GM12878 (cell line): ENCODE measurements around the gene MYCN. TPM values are rescaled to one million over a fixed set of nuclear protein-coding genes. Genes with fewer than 3 reads are reported as not detected.

Source experiments
- ATAC-seq: fragments of 200-7000 bp; cut with Tn5 transposase; 3 replicates; pipeline ENCODE4 v1.9.1; 2020; ENCODE audit warnings: mild to moderate bottlenecking, moderate library complexity
- BruUV-seq: library from RNA; stranded (reverse); fragments of 400-500 nt; replicated peaks from 2 replicates; lab custom pipeline; 2021; lab: Mats Ljungman, UMichigan
- CTCF ChIA-PET: fragments of 300-600 bp; sonication (Branson Sonifier 250); formaldehyde crosslinking; extraction: SDS; loops from one replicate; lab custom pipeline; 2021; ENCODE audit warnings: inconsistent platforms; lab: Yijun Ruan, JAX
- POLR2A ChIA-PET: fragments of 350-600 bp; formaldehyde crosslinking; extraction: SDS; loops from one replicate; lab custom pipeline; 2021; ENCODE audit warnings: inconsistent platforms; lab: Charles Lee
- RAD21 ChIA-PET: fragments of 300-600 bp; sonication (Branson Sonifier 250); formaldehyde crosslinking; loops from one replicate; lab custom pipeline; 2023; ENCODE audit warnings: antibody characterized with exemption; ENCODE audit not compliant: unreplicated experiment; lab: Charles Lee
- SMC1A ChIA-PET: fragments of 300-600 bp; sonication (Branson Sonifier 250); formaldehyde crosslinking; loops from one replicate; lab custom pipeline; 2023; ENCODE audit not compliant: unreplicated experiment, uncharacterized antibody; lab: Charles Lee
- DNase-seq: peaks from one replicate; pipeline ENCODE4 v3.0.0-alpha.2; 2011; ENCODE audit warnings: low read depth, low spot score
- FAIRE-seq: peaks from 3 replicates; lab custom pipeline; 2011; peaks lifted over from hg19 to GRCh38; lab: Jason Lieb, UNC
- H2AFZ ChIP-seq: 2 replicates; pipeline ENCODE4 v1.6.0; 2011; ENCODE audit warnings: low read depth, low read length, control low read depth; ENCODE audit not compliant: control insufficient read depth
- H3K27ac ChIP-seq: 2 replicates; pipeline ENCODE4 v1.5.1; 2011; ENCODE audit warnings: control low read depth; ENCODE audit not compliant: control insufficient read depth, insufficient read depth
- H3K27me3 ChIP-seq, 2 experiments: replicated peaks in 1 of 2; 2 replicates each; pipeline versions ENCODE4 v1.6.0 to v1.6.1; 2011; ENCODE audit warnings: low read length in 1 of 2; ENCODE audit not compliant: control insufficient read depth in 2 of 2, insufficient read depth in 2 of 2
- H3K36me3 ChIP-seq, 2 experiments: 2 replicates each; pipeline ENCODE4 v1.5.1; 2011; ENCODE audit warnings: low read length in 1 of 2; ENCODE audit not compliant: control insufficient read depth in 2 of 2, insufficient read depth in 2 of 2
- H3K4me1 ChIP-seq: 2 replicates; pipeline ENCODE4 v1.6.1; 2011; ENCODE audit warnings: mild to moderate bottlenecking, low read length, moderate library complexity, mixed read lengths; ENCODE audit not compliant: control insufficient read depth, insufficient read depth
- H3K4me2 ChIP-seq: 2 replicates; pipeline ENCODE4 v1.6.0; 2011; ENCODE audit warnings: control low read depth; ENCODE audit not compliant: control insufficient read depth, insufficient read depth
- H3K4me3 ChIP-seq: fragments of 200-600 bp; sonication (generic); 2 replicates; pipeline ENCODE4 v1.5.1; 2016
- H3K79me2 ChIP-seq: 2 replicates; pipeline ENCODE4 v1.6.0; 2011; ENCODE audit warnings: low read length; ENCODE audit not compliant: control insufficient read depth, insufficient read depth
- H3K9ac ChIP-seq: 2 replicates; pipeline ENCODE4 v1.8.0; 2011; ENCODE audit warnings: low read length, control low read depth, mixed read lengths; ENCODE audit not compliant: control insufficient read depth, insufficient read depth
- H3K9me3 ChIP-seq: replicated peaks from 3 replicates; pipeline ENCODE4 v1.5.1; 2011; ENCODE audit warnings: mild to moderate bottlenecking, low read length; ENCODE audit not compliant: control insufficient read depth, insufficient read depth
- H4K20me1 ChIP-seq: 2 replicates; pipeline ENCODE4 v1.6.0; 2011; ENCODE audit not compliant: control insufficient read depth, insufficient read depth
- CREB1 ChIP-seq: IDR thresholded peaks from 2 replicates; pipeline ENCODE4 v1.6.1; 2012; ENCODE audit warnings: low read depth, mild to moderate bottlenecking, inconsistent platforms
- EP300 ChIP-seq, 2 experiments: fragments of 150-350 bp in 1 of 2; IDR thresholded peaks; 2 replicates each; pipeline ENCODE4 v1.6.1; 2011 to 2012; ENCODE audit warnings: low read depth in 2 of 2, low read length in 2 of 2, borderline replicate concordance in 1 of 2, improper control_type of control experiment in 1 of 2, inconsistent platforms in 1 of 2; ENCODE audit not compliant: control insufficient read depth in 1 of 2
- EZH2 ChIP-seq: IDR thresholded peaks from 2 replicates; pipeline ENCODE4 v1.6.1; 2012; ENCODE audit warnings: low read depth, mild to moderate bottlenecking, control low read depth, inconsistent platforms, low read length, borderline replicate concordance; ENCODE audit not compliant: control insufficient read depth
- FOS ChIP-seq: IDR thresholded peaks from 3 replicates; pipeline ENCODE4 v1.6.1; 2011; ENCODE audit warnings: borderline replicate concordance; ENCODE audit not compliant: insufficient read length; ENCODE audit errors: extremely low read depth
- HDAC6 ChIP-seq: fragments of 200-600 bp; sonication (generic); IDR thresholded peaks from one replicate; pipeline ENCODE4 v1.8.0; 2017; ENCODE audit warnings: antibody characterized with exemption; ENCODE audit not compliant: unreplicated experiment
- PAX5 ChIP-seq: IDR thresholded peaks from 2 replicates; pipeline ENCODE4 v1.6.1; 2011; ENCODE audit warnings: low read depth, low read length, borderline replicate concordance
- SMAD1 ChIP-seq: fragments of 450-650 bp; IDR thresholded peaks from 2 replicates; pipeline ENCODE4 v1.6.1; 2018; ENCODE audit warnings: mild to moderate bottlenecking, low read depth; ENCODE audit not compliant: partially characterized antibody
- SUPT20H ChIP-seq: IDR thresholded peaks from 2 replicates; pipeline ENCODE4 v1.6.1; 2011; ENCODE audit warnings: low read depth, mild to moderate bottlenecking, low read length, moderate library complexity, borderline replicate concordance; ENCODE audit not compliant: control insufficient read depth
- ZZZ3 ChIP-seq: IDR thresholded peaks from 2 replicates; pipeline ENCODE4 v1.6.1; 2011; ENCODE audit warnings: low read depth; ENCODE audit not compliant: control insufficient read depth, insufficient read length
- WGBS: methylation state at CpG from one replicate; pipeline ENCODE4 v1.1.6; 2016; ENCODE audit warnings: low lambda C conversion rate; ENCODE audit not compliant: insufficient replicate concordance, insufficient coverage; ENCODE audit errors: missing lambda C conversion rate; 5-methylcytosine and 5-hydroxymethylcytosine counted together
- in situ Hi-C: fragments of 300-500 bp; cut with MboI; formaldehyde crosslinking; loops from 9 replicates; pipeline ENCODE4 v1.14.3; 2018; ENCODE audit warnings: mixed read lengths
- intact Hi-C: fragments of 100-400 bp; cut with micrococcal nuclease; formaldehyde crosslinking; loops from one replicate; pipeline ENCODE4 v1.14.2; 2022; ENCODE audit not compliant: unreplicated experiment
- polyA plus RNA-seq, 11 experiments: library from polyadenylated mRNA; depleted of rRNA in 4 of 11; unstranded in 6 of 11; stranded (reverse) in 5 of 11; fragments of >200 nt; fragmentation: Nextera tagmentation in 4 of 11; fragmentation: Illumina TruSeq in 1 of 11; extraction: Ambion mirVana in 4 of 11; extraction: Trizol in 1 of 11; gene quantifications; 1 replicate in 1 of 11; 2 replicates in 10 of 11; pipeline versions ENCODE4 v1.2.1 to v1.2.3, GENCODE V29; 2011 to 2016; ENCODE audit warnings: inconsistent platforms in 2 of 11, missing spikeins in 2 of 11, low read depth in 1 of 11
- small RNA-seq: library from RNA; depleted of rRNA; stranded (forward); fragments of <200 nt; gene quantifications from one replicate; pipeline ENCODE3, GENCODE V24; 2014
- total RNA-seq, 4 experiments: library from RNA; depleted of rRNA in 3 of 4; stranded (reverse); fragments of >200 nt in 3 of 4; fragmentation: Illumina TruSeq in 1 of 4; extraction: Trizol in 1 of 4; gene quantifications; 2 replicates each; pipeline versions ENCODE4 v1.2.1 to v1.2.3, GENCODE V29; 2013 to 2021
- TF ChIP-seq, protein P1 (sequence below): IDR thresholded peaks from 2 replicates; pipeline ENCODE4 v1.6.1; 2012; ENCODE audit warnings: low read depth, low read length, improper control_type of control experiment

MYCN gene
- total and polyA plus RNA-seq, 10 of the 15 experiments (the other 5 are each of a cell fraction or from before 2014, with no cell fraction given): not detected

DNA sequence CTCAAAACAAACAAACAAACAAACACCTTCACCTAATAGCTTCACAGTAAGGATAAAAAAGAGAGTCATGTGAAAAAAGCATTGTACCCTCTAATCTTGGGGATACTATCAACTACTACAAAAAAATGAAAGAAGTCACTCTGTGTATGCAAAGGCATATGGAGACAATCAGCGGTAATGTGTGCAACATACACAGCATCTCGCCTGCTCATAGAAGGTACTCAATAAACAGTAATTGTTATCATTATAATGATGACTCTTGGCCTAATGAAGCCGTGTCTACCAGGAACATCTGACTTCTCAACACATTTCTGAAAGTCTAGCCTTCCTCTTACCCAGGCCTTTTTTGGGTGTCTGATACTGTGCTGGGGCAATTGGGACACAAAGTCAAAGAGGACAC lies 55.3 kb downstream of the MYCN start:
- Histone ChIP-seq H4K20me1 (no peaks in the 10 kb centered on the region), H3K9ac (no peak overlapping the region), H3K36me3 (no peaks in the 10 kb centered on the region)
- TF ChIP-seq HDAC6 (no peak), FOS (no peak), CREB1 (no peak), EZH2 (no peak), PAX5 (no peak), SMAD1 (no peak), ZZZ3 (no peak), EP300 (IDR thresholded peaks at IDR 0.05; ENCODE audit: borderline replicate concordance in 1 of 2, control insufficient read depth in 1 of 2, low read depth in 2 of 2, low read length in 2 of 2) (no peak), SUPT20H (no peak)
- TF ChIP-seq, protein P1, sequence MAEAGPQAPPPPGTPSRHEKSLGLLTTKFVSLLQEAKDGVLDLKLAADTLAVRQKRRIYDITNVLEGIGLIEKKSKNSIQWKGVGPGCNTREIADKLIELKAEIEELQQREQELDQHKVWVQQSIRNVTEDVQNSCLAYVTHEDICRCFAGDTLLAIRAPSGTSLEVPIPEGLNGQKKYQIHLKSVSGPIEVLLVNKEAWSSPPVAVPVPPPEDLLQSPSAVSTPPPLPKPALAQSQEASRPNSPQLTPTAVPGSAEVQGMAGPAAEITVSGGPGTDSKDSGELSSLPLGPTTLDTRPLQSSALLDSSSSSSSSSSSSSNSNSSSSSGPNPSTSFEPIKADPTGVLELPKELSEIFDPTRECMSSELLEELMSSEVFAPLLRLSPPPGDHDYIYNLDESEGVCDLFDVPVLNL: no peak
- TF ChIP-seq, all 136 proteins: peak for 0
- ChIA-PET RAD21 (no interaction called here), SMC1A (no interaction called here), POLR2A (no interaction called here), CTCF (no interaction called here)
- BruUV-seq: no TSS peak
- Histone ChIP-seq H2AFZ (no peak overlapping the region), H3K79me2 (no peaks in the 10 kb centered on the region), H3K4me1 (no peaks in the 10 kb centered on the region), H3K4me2 (no peak overlapping the region), H3K9me3 (no peaks in the 10 kb centered on the region), H3K27me3 (peaks cover 1 to 2% of the 10 kb centered on the region in 2 experiments; a peak in 2 of 4 replicates), H3K4me3 (no peak overlapping the region), H3K27ac (no peak overlapping the region)
- DNase-seq: no peak
- in situ Hi-C loops (no loop called here), intact Hi-C loops (no loop called here)
- ATAC-seq: no peak
- FAIRE-seq: no peak
- 0% methylated on average over 3 of the region's 3 CpGs for WGBS

Small RNAs within 50 kb of the gene (small RNA-seq; reads per million reads assigned to genes)
- gene RF01210: not detected
- gene RN7SL104P: not detected
